GM19438 (cell line): Measurements from ENCODE around the gene OR9A2.

ENCODE experiments used
- ATAC-seq: cut with Tn5 transposase; IDR thresholded peaks from one replicate; pipeline ENCODE4 v1.9.1; 2021; ENCODE audit warnings: low read depth; ENCODE audit not compliant: unreplicated experiment

Gene OR9A2

GRCh38 chr7:143023047-143023446, 3.9 kb downstream of the OR9A2 start:
- ATAC-seq, result no peak

GRCh38 chr7:143018931-143019330, 8.0 kb downstream of the OR9A2 start:
- no peak for ATAC-seq

GRCh38 chr7:143016996-143017395, 9.9 kb downstream of the OR9A2 start:
- no peak for ATAC-seq

GRCh38 chr7:143015926-143016490, 10.9 kb downstream of the OR9A2 start:
- ATAC-seq, result no peak

GRCh38 chr7:143015084-143015483, 11.8 kb downstream of the OR9A2 start:
- ATAC-seq, result peak; percentile 95

GRCh38 chr7:143013893-143014292, 13.0 kb downstream of the OR9A2 start:
- no peak for ATAC-seq

- no peak for ATAC-seq
Observed at GRCh38 chr7:143013473-143013872, 13.5 kb downstream of the OR9A2 start.

GRCh38 chr7:143012409-143012808, 14.5 kb downstream of the OR9A2 start:
- no peak for ATAC-seq

GRCh38 chr7:143012001-143012400, 14.9 kb downstream of the OR9A2 start:
- no peak for ATAC-seq

- peak; percentile 87 for ATAC-seq
Observed at GRCh38 chr7:143008007-143008901, 18.7 kb downstream of the OR9A2 start.

- no peak for ATAC-seq
Observed at GRCh38 chr7:143005632-143006260, 21.2 kb downstream of the OR9A2 start.

GRCh38 chr7:143003393-143004051, 23.4 kb downstream of the OR9A2 start:
- ATAC-seq, result no peak

GRCh38 chr7:143002898-143003297, 24.0 kb downstream of the OR9A2 start:
- no peak for ATAC-seq

- ATAC-seq, result no peak
Observed at GRCh38 chr7:143002106-143002505, 24.8 kb downstream of the OR9A2 start.

- ATAC-seq, result no peak
Observed at GRCh38 chr7:143000648-143001047, 26.3 kb downstream of the OR9A2 start.

- ATAC-seq, result no peak
Observed at GRCh38 chr7:142999793-143000192, 27.1 kb downstream of the OR9A2 start.

GRCh38 chr7:142998966-142999365, 28.0 kb downstream of the OR9A2 start:
- ATAC-seq, result no peak

GRCh38 chr7:142997456-142997989, 29.4 kb downstream of the OR9A2 start:
- ATAC-seq, result no peak

- ATAC-seq, result no peak
Observed at GRCh38 chr7:142992427-142992826, 34.5 kb downstream of the OR9A2 start.

GRCh38 chr7:142984297-142984696, 42.6 kb downstream of the OR9A2 start:
- no peak for ATAC-seq

GRCh38 chr7:142983825-142984224, 43.1 kb downstream of the OR9A2 start:
- ATAC-seq, result no peak
